ENCODE measurements around the gene CAMK1.

CAMK1 gene

GRCh38 chr3:9732080-9732739 is 37.5 kb downstream of the CAMK1 start:
- DNase-seq, result peak; percentile 41

- peak; percentile 95 for DNase-seq
These were observed 38.3 kb downstream of the CAMK1 start, which contains the start of gene BRPF1 for GRCh38 chr3:9731206-9732079. BRPF1 (plus strand) TSS chr3:9731735; CDS start chr3:9734141, 2,406 bp downstream.

- peak; percentile 89 for DNase-seq
These were observed 39.0 kb downstream of the CAMK1 start for GRCh38 chr3:9730657-9731205.

- no peak for DNase-seq
These were observed 40.3 kb downstream of the CAMK1 start for GRCh38 chr3:9729419-9729818.

- no peak for DNase-seq
These were observed 42.0 kb downstream of the CAMK1 start for GRCh38 chr3:9727743-9728142.

- DNase-seq, result peak; percentile 13
These were observed 42.6 kb downstream of the CAMK1 start for GRCh38 chr3:9727041-9727595.

DNA sequence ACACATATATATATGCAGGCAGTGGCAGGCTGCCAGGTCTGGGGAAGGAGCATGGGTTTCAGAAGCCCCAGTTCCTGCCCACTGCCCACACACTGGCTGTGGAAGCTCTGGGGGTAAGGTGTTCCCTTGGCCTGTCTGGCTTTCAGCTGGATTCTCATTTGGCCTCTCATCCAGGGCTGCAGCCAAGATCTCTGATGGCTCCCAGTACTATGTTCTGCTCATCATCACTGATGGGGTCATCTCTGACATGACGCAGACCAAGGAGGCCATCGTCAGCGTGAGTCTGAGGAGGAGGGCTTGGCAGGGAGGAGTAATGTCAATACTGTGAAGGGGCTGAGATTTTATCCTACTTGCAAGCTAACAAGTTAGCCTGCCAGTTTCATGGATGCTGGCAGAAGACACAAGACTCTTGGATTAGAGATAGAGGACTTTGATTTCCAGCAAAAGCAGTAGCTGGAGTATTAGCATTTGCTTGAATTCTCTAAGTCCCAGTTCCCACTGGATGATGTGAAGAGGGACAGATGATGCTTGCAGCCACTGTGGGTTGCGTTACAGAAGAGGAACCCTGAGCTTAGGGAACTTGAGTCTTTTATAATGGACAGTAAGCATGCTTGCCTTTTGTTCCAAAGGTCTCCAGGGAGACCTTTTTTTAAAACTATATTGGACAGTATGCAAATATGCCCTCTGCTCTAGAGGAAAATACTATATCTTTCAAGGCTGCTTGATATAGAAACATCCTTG is 43.8 kb downstream of the CAMK1 start:
- DNase-seq, result no peak

DNA sequence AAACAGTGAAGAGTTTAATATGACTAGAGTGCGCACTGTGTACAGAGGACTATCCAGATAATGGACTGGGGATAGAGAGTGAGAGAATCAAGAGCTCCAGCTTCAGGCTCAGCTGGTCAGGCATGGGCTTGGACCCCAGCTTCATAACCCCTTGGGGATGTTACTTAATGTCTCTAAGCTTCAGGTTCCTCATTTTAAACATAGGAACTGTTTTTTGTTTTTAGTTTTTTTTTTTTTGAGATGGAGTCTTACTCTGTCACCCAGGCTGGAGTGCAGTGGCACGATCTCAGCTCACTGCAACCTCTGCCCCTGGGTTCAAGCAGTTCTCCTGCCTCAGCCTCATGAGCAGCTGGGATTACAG is 48.1 kb downstream of the CAMK1 start:
- no peak for DNase-seq

- DNase-seq, result no peak
These were observed 48.6 kb downstream of the CAMK1 start for GRCh38 chr3:9721015-9721699.

- DNase-seq, result no peak
These were observed 51.6 kb downstream of the CAMK1 start for GRCh38 chr3:9718118-9718517.

DNA sequence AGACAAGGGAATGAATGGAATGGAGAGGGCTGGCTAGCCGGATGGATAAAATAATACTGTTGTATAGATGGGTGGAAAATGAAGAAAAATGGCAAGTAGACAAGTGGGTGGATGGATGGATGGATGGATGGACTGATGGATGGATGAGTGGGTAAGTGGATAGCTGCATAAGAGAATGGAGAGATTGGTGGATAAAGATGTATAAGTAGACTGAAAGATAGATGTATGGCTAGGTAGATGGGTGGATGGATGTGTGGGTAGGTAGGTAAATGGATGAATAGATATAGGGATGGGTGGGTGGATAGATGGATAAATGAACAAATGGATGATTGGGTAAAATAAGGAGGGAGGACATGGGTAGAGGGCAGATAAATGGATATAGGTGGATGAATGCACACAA is 52.2 kb downstream of the CAMK1 start:
- DNase-seq, result no peak

DNA sequence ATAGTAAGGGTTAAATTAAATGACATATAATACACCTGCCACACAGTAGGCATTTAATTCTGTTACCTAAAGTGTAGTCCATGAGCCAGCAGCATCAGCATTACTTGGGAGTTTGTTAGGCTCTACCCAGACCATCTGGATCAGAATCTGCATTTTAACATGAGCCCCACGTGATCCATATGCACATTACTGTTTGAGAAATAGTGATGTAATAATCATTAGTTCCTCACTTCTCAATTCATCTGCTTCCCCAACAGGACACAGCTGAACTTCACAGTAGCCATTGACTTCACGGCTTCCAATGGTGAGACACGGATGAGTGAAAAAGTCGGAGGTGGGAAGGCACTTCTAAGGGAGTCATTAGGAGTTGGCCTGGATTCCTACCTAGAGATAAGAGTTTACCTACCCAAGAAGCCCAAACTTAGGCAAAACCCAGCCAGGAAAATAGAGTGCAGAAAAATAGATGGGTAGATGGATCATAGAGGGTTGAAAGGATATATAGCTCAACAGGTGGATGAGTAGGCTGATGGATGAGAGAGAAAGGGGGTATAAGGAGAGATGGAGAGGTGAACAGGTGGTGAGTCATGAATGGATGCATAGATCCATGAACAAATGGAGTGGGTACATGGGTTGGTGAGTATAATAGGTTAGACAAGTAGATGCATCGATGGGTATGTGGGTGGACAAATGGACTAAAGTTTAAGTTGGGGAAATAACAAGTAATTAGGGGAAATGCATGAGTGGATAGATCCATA is 52.8 kb downstream of the CAMK1 start:
- no peak for DNase-seq

DNA sequence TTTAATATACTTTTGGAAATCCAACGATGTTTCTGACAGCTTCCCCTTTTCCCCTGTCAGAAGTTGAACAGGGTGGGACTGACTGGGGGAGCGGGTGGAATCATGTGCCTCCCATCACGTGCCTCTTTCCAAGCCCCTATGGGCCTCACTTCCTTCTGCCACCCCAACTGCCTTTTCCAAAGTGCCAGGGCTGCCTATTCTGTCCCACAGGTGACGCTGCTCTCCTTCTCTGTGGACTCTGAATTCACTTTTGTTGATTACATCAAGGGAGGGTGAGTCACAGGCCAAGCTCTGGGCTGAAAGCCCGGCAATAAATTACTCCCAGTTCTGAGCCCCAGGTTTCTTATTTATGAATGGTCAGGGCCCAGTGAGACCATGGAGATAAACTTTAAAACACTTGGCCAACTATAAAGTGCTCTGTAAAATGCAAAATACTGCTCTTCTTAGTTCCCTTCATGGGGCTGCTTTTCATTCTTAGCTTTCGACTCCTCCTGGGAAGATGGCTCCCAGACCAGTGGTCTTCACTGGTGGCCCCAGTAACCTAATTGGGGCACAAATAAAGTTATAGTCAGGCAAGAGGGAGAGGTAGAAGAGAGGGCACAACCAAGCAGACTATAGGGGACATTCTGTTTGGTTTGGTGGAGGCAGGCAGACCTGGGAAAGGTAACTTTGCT is 53.8 kb downstream of the CAMK1 start:
- peak; percentile 48 for DNase-seq

DNA sequence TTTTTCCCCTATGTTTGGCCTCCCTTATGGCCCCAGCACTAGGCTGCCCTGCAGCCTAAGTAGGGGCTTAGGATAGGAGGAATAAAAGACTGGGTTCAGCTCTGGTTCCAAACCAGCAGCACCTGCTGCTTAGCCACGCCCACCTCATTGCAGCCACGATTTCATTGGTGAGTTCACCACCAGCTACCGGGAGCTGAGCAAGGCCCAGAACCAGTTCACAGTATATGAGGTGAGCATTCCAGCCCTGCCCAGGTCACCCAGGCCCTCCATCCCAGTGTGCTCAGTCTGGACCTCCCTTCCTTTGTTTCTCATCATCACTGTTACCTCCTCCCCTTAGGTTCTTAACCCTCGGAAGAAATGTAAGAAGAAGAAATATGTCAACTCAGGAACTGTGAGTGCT is 54.6 kb downstream of the CAMK1 start:
- no peak for DNase-seq

DNA sequence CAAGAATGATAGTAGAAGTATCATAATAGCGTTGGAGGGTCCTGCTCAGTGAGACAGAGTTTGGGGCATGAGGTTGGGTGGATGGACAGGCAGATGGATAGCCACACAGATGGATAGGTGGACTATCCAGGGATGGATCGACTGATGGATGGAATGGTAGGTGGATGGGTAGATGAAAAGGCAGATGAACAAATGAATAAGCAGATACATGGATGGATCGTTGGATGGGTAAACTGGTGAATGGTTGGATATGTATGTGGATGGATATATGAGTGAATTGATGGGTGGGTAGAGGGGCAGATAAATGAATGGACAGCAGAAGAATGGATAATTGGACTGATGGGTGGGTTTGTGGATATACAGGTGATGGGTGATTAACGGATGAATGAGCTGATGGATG is 56.6 kb downstream of the CAMK1 start:
- DNase-seq, result no peak

- DNase-seq, result no peak
These were observed 57.3 kb downstream of the CAMK1 start for GRCh38 chr3:9712415-9712814.

DNA sequence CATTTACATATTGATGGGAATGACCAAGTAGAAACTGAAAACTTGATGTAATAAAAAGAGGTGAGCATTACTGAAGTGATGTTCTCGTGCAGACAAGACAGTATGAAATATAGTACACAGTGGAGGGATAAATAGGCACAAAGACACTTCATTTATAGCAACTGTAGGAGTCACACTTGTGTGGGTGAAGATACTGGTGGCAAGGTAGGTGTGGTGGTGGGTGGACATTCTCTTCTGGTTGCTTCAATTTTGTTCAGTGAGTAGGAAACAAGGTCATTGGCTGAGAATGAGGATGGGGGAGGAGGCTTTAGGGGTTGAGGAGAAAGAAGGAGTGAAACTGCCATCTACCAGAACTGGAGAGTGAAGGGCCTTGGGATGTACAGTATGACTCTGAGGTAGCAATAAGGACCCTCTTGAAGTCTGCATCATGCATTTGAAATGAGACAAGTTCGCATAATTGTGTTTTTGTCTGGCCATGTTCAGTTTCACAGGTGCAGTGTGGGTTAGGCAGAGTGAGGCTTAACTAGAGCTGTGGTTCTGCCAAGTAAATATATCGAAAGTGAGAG is 59.5 kb downstream of the CAMK1 start:
- DNase-seq, result no peak

Data from KG1 (cell line).